Dedifferentiated amniotic fluid mesenchymal stem cell (primary cell): ENCODE data around the gene AMFR.
A peak's percentile ranks its signal among the peaks of the same experiment; 100 is the strongest.

Experiments
- DNase-seq: peaks from one replicate; pipeline ENCODE4 v3.0.0-alpha.2; 2016; ENCODE audit errors: extremely low spot score

AMFR gene

DNA sequence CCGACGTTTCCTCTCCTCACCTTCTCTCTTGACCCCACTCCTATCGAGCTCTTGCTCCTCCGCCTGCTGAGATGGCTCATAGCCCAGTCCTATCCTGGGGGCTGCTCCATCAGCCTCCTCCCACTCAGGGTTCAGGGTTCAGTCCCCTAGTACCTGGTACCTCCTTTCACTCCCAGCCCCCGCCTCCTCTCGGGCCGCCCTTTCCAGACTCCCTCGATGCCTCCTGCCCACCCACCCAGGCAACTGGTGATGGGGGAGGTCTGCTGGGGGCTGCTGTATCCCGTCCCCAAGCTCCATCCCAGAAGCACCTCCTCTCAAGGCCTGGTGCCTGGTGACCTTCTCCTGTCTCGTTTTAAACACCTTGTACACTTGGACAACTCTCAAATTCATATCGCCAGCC is 93.9 kb downstream of the AMFR start:
- no peak for DNase-seq

DNA sequence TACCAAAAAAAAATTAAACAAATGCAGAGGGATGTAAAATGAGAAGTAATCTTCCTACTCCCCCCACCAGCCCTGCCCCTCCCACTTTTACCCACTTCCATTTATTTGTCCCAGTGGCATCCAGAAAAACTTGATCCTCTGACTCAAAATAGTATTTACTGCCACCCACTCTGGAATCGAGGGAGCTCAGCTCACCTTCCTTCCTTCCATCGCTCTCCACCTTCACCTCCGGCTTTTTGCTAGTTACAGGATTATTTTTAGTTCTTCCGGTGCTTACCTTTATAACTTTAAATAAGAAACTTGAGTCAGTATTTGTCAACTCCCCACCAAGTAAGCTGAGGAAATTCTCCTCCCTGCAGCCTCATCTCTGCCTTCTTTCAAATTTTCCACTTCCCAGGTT is 94.9 kb downstream of the AMFR start:
- no peak for DNase-seq

DNA sequence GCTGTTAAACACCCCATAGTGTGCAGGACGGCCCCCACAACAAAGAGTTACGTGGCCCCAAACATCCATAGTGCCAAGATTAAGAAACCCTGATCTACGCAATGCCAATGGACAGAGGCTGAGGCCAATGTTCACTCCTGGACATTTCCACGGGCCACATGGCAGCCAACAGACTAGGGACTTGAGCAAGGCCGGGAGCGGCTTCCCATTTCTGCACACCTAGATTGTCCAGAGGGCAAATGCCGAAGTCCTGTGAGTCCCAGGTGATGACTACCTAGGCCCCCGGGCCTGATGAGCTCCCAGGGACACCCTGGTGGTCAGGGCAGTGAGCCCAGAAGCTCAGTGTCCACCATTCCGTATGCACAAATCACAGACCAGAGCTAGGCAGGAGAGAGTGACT is 95.5 kb downstream of the AMFR start:
- no peak for DNase-seq

DNA sequence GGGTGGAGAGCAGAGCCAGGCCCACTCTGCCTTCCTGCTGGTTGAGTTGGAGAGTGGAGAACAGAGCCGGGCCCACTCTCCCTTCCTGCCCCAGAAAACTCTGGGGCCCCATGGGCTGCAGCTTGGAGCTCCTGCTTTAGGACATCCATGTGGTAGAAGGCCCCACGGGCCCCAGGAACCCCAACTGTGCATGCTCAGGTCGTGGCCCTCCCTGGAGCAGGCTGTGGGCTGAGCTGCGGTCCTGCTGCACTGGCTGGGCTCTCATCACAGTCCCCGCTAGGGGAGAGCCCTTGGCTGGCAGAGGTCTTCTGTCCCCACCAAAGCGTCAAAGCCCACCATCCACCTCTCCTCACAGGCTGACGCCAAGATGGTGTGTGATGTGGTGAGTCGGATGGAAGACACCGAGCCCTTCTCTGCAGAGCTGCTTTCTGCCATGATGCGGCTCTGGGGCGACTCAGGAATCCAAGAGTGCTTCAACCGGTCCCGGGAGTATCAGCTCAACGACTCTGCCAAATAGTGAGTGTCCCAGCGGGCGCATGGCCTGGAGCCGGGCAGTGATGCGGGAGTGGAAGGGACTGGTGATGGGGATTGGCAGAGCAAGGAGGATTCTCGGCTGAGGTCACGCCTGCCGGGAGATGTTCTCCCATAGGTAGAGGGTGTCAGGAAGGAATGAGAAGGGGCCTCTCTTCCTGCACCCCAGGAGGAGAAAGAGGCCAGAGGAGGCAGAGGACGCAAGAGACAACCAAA is 96.9 kb downstream of the AMFR start:
- no peak for DNase-seq

GRCh38 chr16:56327929-56328258 is 97.5 kb downstream of the AMFR start:
- DNase-seq: no peak

GRCh38 chr16:56327071-56327928 is 98.0 kb downstream of the AMFR start:
- no peak for DNase-seq

DNA sequence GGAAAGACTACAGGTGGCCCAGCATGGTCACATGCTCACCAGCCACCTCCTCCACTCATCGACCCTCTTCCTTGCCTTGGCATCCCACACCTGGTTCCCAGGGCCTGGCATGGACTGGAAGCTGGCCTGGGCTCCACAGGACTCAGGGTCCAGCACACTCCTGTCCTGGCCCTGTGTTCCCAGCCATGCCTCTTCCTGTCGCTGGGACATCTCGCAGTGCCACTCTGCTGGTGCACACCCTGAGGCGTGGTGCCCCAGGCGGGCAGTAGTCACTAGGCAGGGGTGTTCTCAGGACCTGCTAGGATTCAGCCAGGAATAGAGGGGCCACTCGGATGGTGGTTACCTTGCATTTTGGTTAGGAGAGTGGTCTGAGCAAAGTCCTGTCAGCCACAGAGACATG is 99.4 kb downstream of the AMFR start:
- DNase-seq: no peak

DNA sequence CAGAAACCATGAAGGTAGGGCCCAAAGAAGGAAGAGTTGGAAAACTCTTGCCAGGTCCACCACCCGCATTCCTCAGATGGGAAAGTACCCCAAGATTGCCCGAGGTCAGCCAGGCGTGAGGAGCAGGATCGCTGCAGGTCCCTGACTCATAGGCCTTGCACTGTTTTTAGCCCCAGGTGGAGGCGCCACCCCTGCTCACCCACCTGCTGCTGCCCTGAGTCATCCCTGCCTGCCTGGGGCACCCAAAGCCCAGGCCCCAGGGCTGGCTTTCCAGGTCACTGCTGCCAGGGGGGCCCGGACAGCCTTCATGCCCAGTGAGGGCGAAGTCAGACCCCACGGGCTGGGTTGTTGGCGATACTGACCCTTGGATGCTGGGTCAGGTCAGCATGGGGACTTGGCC is 100.9 kb downstream of the AMFR start:
- DNase-seq: no peak

DNA sequence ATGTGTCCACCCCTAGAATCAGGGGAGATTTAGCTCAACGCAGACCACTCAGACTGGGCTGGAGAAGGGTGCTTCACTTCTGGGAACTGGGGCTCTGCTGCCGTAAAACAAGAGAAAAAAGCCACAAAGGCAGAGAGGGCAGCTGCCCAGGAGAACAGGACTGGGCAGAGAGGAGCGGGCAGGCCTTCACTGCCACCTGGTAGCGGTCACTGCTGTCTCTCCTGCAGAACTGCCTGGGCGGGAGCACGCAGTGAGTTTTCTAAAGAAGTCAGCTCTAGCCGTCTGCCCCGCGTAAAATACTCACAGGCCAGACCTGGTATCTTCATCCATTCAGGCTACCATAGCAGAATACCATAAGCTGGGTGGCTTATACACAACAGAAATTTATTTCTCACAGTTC is 103.8 kb downstream of the AMFR start:
- DNase-seq: no peak

- no peak for DNase-seq
Observed at GRCh38 chr16:56320811-56321558, 104.4 kb downstream of the AMFR start.

DNA sequence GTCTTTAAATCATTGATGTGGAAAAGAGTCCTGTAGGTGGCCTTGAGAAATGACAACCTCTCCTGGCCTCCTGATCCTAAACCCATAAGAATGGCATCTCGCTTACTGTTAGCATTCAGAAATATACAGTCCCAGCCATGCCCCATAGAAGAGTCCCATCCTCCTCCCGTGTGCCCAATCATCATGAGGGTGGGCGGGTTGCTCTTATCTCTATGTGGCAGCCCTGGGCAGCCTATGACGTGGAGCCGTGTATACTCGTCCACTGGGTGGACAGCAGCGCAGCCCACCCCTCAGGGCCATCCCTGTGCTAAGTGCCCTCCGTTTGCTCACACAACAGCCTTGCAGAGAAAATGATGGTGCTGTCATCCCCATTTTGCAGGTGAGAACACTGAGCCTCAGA is 105.3 kb downstream of the AMFR start:
- no peak for DNase-seq

- no peak for DNase-seq
Observed at GRCh38 chr16:56319376-56319775, 106.0 kb downstream of the AMFR start.

- no peak for DNase-seq
Observed at GRCh38 chr16:56318827-56319140, 106.6 kb downstream of the AMFR start.

GRCh38 chr16:56317998-56318826 is 107.1 kb downstream of the AMFR start:
- DNase-seq: peak; percentile 70

DNA sequence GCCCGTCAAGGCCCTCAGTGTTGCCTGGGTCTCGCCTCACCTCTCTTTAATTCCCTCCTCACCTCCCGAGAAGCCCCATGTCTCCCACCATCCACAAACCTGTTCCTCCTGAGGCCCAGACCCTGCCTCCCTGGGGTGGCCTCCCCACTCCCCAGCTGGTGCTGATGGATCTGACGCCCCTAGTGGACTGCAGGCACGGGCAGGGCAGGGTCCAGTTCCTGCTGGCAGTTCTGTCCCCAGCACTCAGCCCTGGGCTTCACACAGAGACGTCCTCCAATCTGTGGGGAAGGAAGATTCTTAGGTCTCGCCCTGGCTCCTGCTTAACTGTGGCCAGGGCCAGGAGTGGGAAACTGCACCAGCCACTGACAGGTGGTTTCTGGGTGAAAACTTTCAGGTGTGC is 108.8 kb downstream of the AMFR start:
- no peak for DNase-seq

DNA sequence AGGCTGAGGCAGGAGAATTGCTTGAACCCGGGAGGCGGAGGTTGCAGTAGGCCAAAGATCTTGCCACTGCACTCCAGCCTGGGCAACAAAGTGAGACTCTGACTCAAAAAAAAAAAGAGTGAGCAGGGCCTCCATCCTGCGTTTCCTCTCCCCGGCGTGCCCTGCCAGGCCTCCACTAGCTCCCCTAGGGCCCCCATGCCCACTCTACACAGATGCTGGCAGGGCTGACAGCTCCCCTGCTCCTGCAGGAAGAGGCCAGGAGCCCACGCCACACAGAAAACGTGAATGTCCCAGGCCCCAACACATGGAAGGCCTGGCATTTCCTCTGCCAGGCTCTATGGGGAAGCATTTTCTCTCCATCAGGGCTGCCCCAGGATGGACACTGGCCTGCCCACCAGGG is 109.4 kb downstream of the AMFR start:
- DNase-seq: no peak

DNA sequence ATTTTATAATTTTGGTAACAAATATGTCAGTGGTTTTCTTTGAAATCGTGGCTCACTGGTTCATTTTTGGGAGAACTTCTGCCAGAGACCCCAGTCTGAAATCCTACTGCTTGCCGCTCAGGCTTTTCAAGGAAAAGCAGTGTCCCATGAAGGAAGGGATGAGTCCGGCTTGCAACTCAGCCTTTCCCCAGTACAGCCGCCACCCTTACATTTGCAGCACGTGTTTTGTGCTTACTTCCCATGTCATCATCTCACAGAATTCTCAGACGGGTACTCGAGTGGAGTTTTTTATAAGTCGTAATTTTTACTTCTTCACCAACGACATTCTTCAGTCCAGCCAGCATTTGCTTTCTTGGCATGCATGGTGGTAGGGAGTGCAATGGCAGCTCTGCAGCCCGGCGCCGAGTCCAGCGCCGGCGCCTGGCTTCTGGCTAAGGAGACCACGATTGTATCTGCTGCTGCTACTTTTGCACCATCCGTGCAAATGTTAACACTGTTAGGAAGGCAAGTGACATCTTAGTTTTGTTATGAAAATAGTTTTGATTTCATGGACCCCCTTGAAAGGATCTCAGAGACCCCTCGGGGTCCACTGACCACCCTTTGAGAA is 111.0 kb downstream of the AMFR start:
- no peak for DNase-seq

DNA sequence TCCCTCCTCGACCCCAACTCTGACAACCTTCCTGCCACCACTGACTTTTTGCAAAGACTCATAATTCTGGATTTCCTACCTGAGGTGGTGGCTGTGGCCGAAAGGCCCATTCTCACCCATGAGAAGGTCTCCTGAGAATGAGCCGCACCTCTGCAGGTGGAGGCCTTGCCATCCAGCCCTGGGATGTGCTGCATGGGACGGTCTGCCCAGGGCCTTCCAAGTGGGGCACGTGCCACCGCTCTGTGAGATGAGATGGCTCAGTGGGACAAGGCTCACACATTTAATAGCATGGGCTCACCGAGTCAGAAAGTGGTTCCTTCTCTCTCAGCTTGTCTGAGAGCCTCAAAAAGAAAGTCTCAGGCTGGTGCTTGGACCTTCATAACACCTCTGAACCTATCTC is 112.8 kb downstream of the AMFR start:
- DNase-seq: no peak

DNA sequence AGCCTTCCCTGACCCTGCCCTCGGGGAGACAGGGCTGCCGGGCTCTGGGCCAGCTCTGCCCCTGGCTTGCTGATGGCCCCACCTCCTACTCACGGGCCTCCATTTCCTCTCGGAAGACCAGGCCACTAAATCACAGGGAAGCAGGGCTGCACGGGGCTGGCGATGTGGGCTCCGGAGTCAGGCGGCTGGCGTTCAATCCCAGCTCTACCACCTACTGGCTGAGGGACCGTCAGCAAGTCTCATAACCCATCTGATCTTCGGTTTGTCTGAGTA is 113.4 kb downstream of the AMFR start:
- no peak for DNase-seq
